Large intestine (tissue), 3 donors: ENCODE data around the gene ZNF217. TPM values are rescaled to one million over a fixed set of nuclear protein-coding genes. Genes with fewer than 3 reads are reported as not detected.
"Not testable (repeated sequence)": the region's sequence is repeated elsewhere in the genome, so short reads cannot be mapped to it uniquely, and the experiment has no call there.

ENCODE experiments used
- DNase-seq, 2 donors: peaks; one replicate each; pipeline versions ENCODE4 v3.0.0 to v3.0.0-alpha.2; 2013
- H3K27ac ChIP-seq: one replicate; pipeline ENCODE4 v1.5.1; 2013; ENCODE audit warnings: low read length
- H3K27me3 ChIP-seq: 2 replicates; pipeline ENCODE4 v1.6.1; 2013; ENCODE audit warnings: low read length; ENCODE audit not compliant: control insufficient read depth, insufficient read depth
- H3K36me3 ChIP-seq: 2 replicates; pipeline ENCODE4 v1.6.1; 2013; ENCODE audit warnings: low read length; ENCODE audit not compliant: control insufficient read depth, insufficient read depth
- H3K4me1 ChIP-seq: one replicate; pipeline ENCODE4 v1.6.1; 2013; ENCODE audit warnings: low read length; ENCODE audit not compliant: control insufficient read depth, insufficient read depth
- H3K4me3 ChIP-seq: one replicate; pipeline ENCODE4 v1.5.1; 2013; ENCODE audit warnings: low read length
- H3K9me3 ChIP-seq: one replicate; pipeline ENCODE4 v1.6.1; 2013; ENCODE audit warnings: mild to moderate bottlenecking, low read depth, low read length, moderate library complexity; ENCODE audit not compliant: control insufficient read depth
- WGBS: methylation state at CpG from one replicate; pipeline ENCODE4 v1.1.5; 2013; ENCODE audit warnings: low lambda C conversion rate; ENCODE audit not compliant: insufficient coverage; 5-methylcytosine and 5-hydroxymethylcytosine counted together
- polyA plus RNA-seq: library from polyadenylated mRNA; unstranded; fragments of 120-200 nt; gene quantifications from one replicate; pipeline ENCODE4 v1.2.1, GENCODE V29; 2013

ZNF217 gene
- polyA plus RNA-seq, 1 donor, result 23.8 TPM

DNA sequence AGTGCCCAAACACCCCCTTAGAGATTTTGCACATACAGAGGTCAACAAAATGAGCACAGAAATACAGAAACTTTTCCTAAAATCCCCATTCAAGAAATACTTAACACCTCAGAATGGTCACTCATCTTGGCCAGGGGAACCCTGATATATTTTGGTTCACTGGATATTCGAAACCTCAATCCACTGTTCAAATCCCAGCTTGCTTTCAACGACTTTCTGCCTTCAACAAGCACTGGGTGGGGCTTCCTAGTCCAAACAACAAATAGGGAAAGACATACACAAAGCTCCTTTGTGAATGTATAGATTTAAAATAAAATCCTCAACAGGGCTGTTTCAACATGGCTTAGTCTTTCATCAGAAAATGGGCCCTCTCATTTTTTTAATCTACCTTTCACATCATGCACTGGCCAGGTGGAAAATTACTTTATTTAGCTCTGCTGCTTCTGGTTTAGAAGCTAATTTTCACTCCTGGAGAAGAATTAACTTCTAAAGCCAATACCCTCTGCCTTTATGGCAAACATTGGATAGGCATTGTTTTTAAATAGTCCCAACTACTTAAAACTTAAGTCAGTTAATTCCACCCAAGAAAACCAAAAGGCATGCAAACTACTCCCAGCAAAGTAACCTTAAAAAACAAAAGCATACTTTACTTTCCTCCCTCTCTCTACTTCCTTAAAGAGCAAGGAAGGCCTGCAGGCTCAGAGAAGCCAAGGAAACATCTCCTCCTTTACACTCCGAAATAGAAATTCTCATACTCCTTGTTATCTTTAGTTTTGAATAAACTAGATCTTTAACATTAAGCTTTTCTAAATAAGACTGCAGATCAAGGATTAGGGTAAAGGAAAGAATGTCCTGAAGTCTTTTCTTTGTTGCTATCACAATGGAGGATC is 9.7 kb downstream of the ZNF217 start:
- H3K4me1 ChIP-seq, result peaks cover 24% of the 10 kb centered on the region
- H3K4me3 ChIP-seq, H3K27ac ChIP-seq, DNase-seq, H3K9me3 ChIP-seq, H3K27me3 ChIP-seq: not testable (repeated sequence)
- peaks cover 35% of the 10 kb centered on the region for H3K36me3 ChIP-seq
- no CpG with 5 or more reads among the region's 3 CpGs for WGBS

DNA sequence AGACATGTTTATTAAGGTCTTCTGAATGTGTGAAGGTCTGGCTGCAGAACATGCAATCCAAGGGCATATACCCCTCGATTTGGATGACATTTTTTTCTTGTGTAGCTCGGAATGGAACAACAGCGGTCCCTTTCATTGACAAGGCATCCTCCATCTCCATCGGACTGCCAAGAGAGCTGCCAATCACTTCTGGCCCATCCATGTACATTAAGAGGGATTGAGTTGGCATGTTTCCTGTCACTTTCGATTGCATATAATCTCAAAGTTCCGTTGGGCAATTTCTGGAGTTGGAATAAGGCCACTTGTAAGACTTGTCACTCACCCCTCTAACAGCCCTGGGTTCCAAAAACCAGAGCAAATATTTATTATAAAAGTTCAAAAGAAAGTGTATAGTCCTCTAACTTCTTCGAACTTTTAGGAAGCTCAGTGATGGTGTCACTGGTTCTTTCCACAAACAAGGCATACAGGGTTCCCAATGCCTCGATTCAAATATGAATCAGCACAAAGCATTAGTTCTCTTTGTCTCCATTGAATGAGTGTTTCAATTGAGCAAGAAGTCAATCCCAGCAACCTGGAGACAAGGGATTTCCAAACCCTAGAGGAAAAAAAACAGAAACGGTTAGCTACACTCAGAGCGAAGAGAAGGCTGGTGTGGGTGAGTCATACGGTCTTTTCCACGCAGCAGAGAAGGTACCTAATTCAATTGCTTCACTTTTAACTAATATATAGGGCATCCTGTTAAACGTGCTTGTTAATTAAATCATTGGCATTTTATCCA is 10.9 kb downstream of the ZNF217 start:
- no peak for DNase-seq
- H3K4me1 ChIP-seq, result peaks cover 29% of the 10 kb centered on the region
- WGBS, result 84% methylated on average over 4 of the region's 13 CpGs
- H3K27ac ChIP-seq, result no peak overlapping the region
- H3K27me3 ChIP-seq, result no peaks in the 10 kb centered on the region
- peaks cover 40% of the 10 kb centered on the region for H3K36me3 ChIP-seq
- no peak overlapping the region for H3K4me3 ChIP-seq
- H3K9me3 ChIP-seq, result no peaks in the 10 kb centered on the region

DNA sequence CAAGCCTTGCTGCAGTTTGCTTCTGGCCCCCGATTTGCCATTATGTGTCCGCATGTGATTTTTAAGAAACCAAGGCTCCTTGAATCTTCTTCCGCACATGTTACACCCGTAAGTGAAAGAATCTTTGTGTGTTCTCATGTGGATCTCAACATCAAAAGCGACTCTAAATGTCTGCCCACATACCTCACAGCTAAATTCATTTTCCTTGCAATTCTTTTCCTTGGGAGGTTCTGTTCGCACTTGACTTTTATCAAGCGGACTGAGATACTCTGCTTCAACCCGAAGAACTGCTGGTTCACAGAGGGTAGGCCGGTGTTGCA is 11.4 kb downstream of the ZNF217 start:
- no peak for DNase-seq
- no CpG with 5 or more reads among the region's 9 CpGs for WGBS
- H3K27me3 ChIP-seq, result no peaks in the 10 kb centered on the region
- no peak overlapping the region for H3K4me3 ChIP-seq
- peaks cover 27% of the 10 kb centered on the region for H3K4me1 ChIP-seq
- H3K36me3 ChIP-seq, result peaks cover 43% of the 10 kb centered on the region
- H3K27ac ChIP-seq, result no peak overlapping the region
- H3K9me3 ChIP-seq, result no peaks in the 10 kb centered on the region

DNA sequence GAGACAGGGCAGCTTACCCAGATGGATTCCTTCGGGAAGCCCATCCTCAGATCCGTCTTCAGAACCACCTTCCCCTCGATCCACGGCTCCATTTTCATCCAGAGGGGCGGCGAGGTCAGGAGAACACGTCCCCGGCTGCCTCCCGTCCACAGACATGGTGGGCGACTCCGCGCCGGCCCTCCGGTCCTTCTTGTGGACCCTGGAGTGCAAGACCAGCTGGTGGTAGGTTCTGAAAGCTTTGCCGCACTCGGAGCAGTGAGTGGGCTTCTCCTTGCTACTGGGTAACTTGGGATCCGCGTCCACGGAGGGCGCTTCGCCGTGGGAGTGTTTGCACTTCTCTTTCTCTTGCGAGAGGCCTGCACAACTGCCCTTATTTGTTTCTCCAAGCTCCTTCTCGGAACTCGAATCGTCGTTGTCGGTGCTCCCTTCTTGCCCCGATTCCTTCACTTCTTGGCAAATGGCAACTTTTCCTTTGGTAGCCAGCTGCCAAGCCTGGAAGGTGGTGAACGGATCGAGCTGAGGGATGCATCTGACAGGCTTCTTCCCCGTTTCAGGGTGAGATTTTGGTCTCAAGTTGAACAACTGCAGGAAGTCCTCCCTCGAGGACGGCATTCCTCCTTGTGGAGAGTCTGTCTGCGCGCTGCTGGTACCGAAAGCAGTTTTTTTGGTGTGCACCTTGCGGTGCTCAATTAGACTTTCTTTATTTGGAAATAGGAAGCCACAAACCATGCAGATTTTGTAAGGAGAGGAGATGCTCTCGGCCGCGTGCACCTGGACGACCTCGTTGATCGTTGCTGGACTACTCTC is 12.0 kb downstream of the ZNF217 start:
- Histone ChIP-seq H3K36me3 (peaks cover 48% of the 10 kb centered on the region), H3K4me1 (peaks cover 25% of the 10 kb centered on the region), H3K27ac (no peak overlapping the region), H3K9me3 (no peaks in the 10 kb centered on the region), H3K27me3 (no peaks in the 10 kb centered on the region), H3K4me3 (no peak overlapping the region)
- no peak for DNase-seq
- WGBS, result 91% methylated on average over 4 of the region's 44 CpGs

DNA sequence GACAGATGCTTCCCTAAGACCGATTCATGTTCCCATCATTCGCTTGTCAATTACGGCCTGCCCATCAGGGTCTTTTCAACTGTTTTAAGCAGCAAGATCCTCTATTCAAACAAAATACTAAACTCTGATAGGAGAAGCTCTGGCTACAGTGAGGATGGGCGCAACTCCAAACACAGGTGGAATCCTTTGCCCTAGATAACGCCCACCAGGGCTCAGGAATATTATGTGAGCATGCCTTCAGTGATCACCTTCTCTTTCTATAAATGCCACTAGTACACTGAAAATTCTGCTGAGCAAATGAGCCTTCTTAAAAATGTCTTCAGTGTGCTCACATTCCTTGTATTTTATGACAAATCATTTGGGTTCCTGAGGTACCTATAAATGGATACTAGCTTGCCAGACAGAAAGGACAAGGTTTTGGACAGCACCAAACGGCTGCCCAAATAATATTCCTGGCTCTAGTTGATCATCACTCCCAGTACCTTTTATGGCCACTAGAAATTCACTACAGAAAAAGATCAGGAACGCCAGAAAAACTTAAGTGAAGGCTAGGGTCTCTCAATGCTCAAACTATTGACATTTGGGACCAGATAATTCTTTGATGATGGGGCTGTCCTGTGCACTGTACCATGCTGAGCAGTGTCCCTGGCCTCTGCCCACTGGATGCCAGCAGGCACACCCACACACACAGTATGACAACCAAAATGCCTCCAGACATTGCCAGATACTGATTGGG is 13.1 kb downstream of the ZNF217 start:
- Histone ChIP-seq H3K36me3 (peaks cover 59% of the 10 kb centered on the region), H3K4me3 (no peak overlapping the region), H3K9me3 (no peaks in the 10 kb centered on the region), H3K27ac (peak overlapping the region; percentile 77), H3K4me1 (peaks cover 23% of the 10 kb centered on the region), H3K27me3 (no peaks in the 10 kb centered on the region)
- no peak for DNase-seq
- no CpG with 5 or more reads among the region's 7 CpGs for WGBS

DNA sequence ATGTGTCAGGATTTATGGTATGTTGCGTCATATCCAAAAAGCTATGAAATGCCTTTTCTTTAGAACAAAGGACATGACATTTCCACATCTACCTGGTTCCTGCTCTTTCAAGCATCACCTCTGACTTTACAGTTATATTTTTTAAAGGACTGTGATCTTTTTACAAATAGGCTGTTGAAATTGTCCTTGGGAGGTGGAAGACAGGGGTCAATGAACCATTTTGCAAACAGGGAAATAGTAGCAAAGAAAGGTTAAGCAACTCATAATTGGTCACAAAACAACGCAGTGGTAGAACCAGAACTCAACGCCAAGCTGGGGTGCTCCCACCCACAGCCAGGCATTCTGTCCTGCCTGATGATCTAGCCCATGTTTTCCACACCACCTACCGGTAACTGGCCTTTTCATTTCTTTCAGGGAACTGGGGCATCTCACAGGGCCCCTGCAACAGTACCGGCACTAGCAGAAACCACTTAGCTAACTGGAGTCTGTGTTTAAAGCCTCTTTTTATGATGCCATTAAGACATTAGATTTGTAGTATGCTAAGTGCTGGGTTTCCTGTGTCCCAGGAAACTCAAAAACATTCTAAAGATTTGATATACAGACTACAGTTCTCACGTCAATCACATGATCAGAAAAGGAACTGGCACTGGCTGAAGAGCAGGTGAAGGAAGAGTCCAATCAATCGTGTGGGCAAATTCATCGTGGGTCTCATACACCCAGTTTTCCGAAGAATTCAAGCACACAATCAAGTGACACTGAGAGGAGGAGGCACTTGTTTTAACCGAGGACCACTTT is 13.9 kb downstream of the ZNF217 start:
- no CpG with 5 or more reads among the region's 10 CpGs for WGBS
- Histone ChIP-seq H3K4me3 (no peak overlapping the region), H3K27ac (peak overlapping the region; percentile 77), H3K4me1 (peaks cover 23% of the 10 kb centered on the region), H3K27me3 (no peaks in the 10 kb centered on the region), H3K36me3 (peaks cover 67% of the 10 kb centered on the region), H3K9me3 (no peaks in the 10 kb centered on the region)
- peak; percentile 55 to 81 for DNase-seq

DNA sequence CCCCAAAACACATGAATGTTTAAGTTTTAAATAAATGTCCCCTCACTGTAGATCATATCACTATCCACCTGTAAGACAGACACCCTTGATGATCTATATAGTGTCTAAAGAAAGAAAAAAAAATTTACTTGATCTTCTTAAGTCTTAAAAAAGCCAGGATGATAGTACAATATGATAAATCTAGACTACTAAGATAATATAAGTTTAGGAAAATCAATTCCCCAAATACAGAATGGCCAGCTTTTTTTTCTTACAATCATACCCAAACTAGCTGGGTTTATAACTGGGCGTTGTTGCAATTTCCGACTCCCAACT is 14.4 kb downstream of the ZNF217 start:
- Histone ChIP-seq H3K36me3 (peaks cover 72% of the 10 kb centered on the region), H3K4me1 (peaks cover 23% of the 10 kb centered on the region)

DNA sequence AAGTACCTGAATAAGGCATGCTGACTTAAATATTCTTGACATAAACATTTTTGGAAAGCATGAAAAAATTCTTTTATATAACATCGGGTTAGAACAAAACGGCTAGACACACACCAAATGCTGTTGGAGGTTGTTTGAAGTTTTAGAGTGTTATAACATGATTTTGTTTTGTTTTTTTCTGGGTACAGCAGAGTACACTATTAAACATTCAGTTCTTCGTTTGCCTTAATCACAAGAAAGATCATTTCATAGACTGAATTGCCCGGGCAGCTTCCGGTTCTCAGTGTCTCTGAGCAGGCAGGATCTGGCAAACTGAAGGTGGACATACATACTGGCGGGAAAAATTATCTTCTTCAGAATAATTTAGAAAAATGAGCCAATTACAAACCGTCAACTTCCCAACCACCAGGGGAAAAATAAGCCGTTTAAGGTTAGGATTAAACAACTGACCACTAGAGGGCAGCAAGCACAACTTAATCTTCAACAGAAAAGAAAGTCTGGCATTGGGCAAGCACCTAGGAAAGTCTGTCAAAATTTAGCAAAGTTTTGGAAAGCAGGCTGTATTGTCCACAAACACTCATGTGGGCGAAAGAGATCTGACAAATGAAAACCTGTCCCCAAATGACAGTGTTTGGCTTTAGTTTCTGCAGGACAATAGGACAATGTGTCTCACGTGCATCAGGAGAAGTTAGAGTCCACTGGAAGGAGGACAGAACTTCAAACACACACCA is 15.0 kb downstream of the ZNF217 start:
- Histone ChIP-seq H3K27ac (peak overlapping the region; percentile 77), H3K36me3 (peaks cover 76% of the 10 kb centered on the region), H3K9me3 (no peaks in the 10 kb centered on the region), H3K4me1 (peaks cover 23% of the 10 kb centered on the region), H3K27me3 (no peaks in the 10 kb centered on the region), H3K4me3 (no peak overlapping the region)
- DNase-seq, result peak; percentile 71 to 84
- WGBS, result 53% methylated on average over 4 of the region's 10 CpGs

More for the DNA sequence above, 14.4 kb downstream of the ZNF217 start:
- DNase-seq, result no peak
- H3K27me3 ChIP-seq, result no peaks in the 10 kb centered on the region
- no peak overlapping the region for H3K4me3 ChIP-seq
- no peaks in the 10 kb centered on the region for H3K9me3 ChIP-seq
- peak overlapping the region; percentile 77 for H3K27ac ChIP-seq
- WGBS, result 0% methylated on average over 1 of the region's 2 CpGs
